GM19099 (cell line): ENCODE data around the gene SLC44A5.

Source experiments
- POLR2A ChIP-seq: IDR thresholded peaks from 3 replicates; pipeline ENCODE4 v1.6.1; 2011; ENCODE audit warnings: low read depth; ENCODE audit not compliant: insufficient read length; ENCODE audit errors: extremely low read depth

The SLC44A5 gene

DNA sequence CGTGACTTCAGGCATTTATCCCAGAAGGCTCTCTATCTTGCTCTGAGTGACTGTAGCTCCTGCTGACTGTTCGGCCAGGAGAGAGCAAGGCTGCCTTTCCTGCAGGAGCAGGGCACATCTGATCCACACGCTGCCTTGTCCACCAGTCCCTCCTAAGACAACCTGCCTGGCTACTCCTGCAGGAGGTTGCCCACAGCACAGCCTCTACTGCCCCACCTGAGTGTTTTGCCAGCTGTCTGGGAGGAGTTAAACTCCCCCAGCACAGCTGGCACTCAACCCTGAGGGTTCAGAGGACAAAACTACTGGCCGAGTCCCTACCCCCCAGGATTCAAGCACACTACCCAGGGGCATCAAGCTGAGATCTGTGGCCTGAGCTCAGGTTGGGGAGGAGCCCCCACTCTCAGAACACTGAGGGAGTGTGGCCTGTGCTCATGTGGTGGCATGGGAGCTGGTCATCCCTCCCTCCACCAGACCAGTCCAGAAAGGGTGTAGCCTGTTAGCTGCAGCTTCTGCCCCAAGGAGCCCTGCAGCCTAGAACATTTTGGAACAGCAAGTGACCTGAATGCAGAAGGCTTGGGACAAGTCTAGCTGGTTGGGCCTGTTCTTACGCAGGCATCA is 237.3 kb downstream of the SLC44A5 start:
- TF ChIP-seq POLR2A, result no peak

DNA sequence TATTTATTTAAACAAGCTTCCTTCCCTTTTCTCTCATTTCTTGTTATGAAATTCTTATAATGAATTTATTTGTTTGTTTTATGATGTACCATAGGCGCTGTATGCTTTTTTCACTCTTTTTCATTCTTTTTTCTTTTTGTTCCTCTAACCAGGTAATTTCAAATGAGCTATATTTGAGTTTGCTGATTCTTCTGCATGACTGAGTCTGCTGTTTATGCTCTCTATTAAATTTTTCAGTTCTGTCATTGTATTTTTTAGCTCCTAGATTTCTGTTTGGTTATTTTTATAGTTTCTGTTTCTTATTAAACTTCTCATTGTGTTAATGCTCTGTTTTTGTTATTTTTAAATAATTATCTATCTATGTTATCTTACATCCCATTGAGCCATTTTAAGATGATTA is 244.3 kb downstream of the SLC44A5 start:
- TF ChIP-seq POLR2A, result no peak

DNA sequence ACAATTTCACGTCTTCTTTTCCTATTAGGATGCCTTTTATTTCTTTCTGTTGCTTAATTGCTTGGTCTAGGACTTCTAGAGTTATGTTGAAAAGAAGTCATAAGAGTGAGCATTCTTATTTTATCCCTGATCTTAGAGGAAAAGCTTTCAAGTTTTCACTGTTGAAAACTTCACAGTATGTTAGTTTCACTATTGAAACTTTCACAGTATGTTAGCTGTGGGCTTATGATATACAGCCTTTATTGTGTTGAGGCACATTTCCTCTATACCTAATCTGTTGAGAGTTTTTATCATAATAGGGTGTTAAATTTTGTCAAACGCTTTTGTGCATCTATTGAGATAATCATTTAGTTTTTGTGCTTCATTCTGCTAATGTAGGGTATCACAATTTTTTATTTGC is 249.7 kb downstream of the SLC44A5 start:
- no peak for TF ChIP-seq POLR2A

DNA sequence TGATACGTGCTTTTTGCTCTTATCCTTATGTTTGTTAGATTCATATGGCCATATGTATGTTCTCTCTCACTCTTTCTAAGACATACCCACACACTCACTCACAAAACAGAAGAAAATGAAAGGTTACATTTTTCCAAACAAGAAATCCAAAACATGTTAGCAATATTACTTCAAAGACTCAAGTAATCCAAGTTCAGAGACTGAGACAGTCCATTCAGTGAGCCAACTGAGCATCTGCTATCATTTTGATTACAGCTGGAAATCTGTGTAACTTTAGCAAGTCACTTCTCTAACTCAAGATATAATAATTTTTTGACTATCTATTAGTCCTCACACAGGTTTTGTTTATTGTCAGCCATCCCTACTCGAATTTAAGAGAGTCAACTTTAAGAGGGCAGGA is 257.9 kb downstream of the SLC44A5 start:
- TF ChIP-seq POLR2A, result no peak

DNA sequence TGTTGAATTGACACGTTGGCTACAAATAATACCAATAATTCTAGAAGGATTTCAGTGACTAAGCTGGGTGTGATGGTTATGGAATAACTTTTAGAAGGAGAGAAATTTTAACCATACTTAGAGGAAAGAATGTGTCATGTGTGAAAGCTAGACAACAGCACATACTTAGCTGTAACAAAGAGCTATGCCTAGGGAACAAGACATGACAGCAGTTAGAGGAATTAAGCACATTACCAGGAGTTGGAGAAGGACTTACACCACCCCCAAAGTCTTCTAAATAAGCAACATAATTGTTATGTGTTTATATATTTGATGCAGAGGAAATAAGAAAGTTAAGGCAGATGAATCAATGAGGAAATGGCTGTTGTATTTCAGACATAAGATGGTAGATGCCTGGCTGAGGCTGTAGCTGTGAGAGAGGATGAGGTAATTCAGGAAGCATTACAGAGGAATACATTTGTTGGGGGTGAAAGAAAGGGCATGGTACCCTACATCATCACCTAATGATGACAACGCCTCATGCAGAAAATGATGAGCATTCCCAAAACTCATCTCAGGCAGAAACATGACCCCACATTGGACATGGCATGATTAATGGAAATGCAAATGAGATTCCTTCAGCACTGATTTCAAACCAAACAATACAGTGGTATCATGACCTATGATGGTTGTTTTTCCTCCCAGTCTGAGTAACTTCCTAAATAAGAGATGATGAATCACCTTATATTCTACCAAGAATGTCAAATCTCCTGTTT is 265.2 kb downstream of the SLC44A5 start:
- TF ChIP-seq POLR2A, result no peak

DNA sequence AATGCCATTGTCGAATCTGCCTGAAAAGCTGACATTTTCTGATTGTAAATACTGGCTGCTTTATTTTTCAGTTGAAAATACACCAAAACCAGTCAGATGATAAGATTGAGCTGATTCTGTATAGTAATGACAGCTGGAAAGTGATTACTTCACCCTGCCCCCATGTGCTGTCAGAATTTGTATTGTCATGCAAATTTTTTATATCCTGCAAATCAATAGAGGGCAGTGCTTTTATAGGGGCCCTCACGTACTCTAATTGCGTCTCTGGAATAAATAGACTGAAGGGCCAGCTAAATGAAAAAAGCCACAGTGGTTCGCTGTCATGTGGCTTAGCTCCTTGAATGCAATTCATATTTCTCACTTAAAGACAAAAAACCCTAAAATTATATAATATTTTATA is 268.1 kb downstream of the SLC44A5 start:
- no peak for TF ChIP-seq POLR2A

DNA sequence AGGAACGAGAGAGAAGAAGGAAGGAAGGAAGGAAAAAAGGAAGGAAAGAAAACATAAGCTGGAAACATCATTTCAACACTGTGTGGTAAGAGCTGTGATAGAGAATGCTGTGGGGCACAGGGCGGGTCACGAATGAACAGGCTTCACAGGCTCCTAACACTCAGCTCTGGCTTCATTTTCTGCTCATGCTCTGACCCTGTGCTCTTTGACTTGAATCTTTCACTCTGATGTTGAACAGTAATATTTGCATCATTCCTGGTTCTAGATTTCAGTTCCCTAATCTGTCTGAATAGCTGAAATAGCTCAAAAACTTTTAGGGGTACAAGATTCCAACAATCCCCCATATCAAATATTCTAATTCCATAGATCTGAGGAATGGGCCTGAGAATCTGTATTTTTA is 269.4 kb downstream of the SLC44A5 start:
- no peak for TF ChIP-seq POLR2A

DNA sequence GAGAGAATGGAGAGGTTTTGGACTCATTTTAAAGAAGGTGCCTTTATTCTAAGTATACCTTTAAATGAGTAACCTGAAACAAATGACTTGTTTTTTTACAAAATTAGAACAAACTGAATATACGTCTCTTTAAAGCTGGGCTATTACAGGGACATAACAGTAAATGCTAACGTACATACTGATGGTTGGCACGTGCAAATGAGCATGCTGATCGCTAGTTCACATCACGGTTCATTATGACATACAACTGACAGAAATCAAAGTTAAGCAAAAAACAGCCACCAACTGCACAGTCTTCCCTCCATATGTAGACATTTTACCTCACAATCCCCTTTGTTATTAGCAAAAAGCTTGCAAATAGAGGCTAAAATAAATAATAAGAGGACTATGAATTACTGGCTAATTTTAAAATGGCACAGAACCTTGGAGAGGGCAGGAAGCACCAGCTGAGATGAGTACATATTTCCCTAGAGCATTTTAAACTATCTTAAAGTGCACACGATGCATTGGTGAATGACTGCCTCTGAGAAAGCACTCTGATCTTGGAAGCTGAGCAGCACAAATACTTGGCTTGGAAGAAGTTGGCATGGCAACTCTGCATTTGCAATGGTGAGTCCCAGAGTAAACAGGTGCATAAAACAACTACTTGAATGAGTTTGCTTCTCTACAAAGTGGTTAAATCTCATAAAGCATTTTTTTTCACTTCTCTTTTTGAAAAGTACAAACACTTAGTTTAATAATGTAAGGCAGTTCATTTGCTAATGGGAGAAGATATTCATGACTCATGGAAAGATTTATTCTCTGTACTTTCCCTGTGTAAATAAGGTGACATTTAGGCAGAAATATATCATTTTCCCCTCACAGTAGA is 272.1 kb downstream of the SLC44A5 start:
- no peak for TF ChIP-seq POLR2A

DNA sequence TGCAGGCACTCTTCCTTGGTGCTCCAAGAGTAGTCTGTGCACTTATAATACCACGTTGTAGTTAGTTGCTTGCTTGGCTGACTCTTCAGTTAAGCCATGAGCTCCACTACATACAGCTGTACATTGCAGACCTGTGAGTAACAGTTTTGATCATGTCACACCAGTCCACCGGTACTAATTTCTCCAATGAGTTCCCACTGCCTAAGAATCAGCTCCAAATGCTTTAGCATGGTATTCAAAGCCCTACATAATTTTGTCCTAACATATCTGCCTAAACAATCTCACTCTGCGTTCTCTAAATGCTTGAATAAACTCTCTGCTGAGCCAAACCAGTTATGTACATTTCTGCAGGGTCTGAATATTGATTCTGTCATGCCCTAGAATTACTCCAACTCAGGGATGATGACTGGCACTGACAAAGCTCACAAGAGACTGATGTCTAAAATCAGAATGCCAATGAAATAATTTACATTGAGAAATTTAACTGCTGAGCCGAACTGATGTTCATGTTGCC is 276.0 kb downstream of the SLC44A5 start:
- no peak for TF ChIP-seq POLR2A

DNA sequence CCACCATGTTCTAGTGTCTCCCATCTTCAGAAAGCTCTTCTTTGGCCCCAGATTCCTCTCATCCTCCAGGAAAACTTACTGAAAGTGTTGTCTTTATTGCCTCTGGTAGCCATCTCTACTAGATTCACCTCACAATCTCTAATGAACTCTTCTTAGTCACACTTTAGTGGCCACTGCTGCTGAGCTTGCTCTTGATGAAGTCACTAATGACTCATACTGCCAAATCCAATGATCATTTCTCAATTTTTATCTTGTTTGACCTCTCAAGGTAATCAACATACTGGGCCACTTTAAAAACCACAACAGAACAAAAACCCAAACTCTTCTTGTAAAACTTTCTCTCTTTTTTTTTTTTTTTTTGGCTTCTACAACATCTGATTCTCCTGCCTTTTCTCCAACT is 280.3 kb downstream of the SLC44A5 start:
- TF ChIP-seq POLR2A, result no peak

DNA sequence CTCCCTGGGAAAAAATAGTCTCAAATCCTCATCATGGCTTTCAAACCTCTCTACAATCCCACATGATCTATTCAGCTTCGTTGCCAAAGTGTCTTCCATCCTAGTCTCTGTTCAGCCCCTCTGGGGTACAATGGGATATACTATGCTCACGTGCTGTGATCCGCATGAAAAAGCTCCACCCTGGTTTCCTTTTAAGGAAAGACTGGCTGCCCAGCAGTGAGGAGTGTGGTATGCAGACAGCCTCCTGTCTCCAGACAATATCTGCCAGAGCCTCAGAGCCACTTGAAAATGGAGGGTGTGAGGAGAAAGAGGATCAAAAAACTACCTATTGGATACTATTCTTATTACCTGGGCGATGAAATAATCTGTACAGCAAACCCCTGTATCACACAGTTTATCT is 282.2 kb downstream of the SLC44A5 start:
- TF ChIP-seq POLR2A, result no peak

DNA sequence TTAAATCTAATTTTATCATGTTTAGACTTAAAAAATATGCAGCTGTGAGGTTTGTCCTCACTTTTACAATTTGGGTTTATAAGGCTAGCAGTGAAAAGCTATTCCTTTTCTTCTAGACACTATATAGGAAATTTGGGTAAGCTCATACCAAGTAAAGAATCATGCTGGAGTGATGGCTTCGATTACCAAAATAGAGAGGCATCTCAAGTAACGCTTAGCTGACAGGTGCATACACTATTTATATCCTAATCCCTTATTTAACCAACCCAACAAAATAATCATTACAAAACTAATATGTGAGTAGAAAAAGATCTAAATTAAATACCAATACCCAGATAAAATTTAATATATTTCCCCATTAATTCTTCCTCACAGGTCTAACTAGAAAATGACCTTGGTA is 283.5 kb downstream of the SLC44A5 start:
- TF ChIP-seq POLR2A, result no peak

DNA sequence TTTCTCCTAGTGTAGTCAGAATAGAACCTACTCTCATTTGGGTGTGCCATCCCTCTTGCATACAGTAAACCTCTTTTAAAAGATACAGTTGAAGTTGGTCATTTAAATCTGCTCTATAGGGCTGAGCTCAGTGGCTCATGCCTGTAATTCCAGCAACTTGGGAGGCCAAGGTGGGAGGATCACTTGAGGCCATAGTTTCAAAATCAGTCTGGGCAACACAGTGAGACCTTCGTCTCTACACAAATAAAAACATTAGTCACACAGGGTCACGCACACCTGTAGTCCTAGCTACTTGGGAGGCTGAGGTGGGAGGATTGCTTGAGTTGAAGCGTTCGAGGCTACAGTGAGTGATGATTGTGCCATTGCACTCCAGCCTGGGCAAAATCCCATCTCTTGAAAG is 292.9 kb downstream of the SLC44A5 start:
- TF ChIP-seq POLR2A, result no peak

DNA sequence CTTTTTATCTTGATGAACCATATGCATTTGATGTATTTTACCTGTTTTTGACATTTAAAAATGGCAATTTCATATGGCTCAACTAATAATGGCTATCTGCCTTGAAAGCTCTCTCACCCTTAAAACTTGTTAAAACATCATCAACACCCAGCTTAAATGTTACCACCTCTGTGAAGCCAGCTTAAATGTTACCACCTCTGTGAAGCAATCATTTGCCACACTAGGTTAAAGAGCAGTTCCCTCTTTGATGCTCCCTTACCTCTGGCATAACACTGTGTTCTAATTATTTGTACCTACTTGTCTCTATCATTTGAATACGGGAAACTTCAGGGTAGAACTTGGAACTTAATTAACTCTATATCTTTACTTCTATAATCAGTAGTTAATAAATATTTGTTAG is 294.7 kb downstream of the SLC44A5 start:
- no peak for TF ChIP-seq POLR2A

DNA sequence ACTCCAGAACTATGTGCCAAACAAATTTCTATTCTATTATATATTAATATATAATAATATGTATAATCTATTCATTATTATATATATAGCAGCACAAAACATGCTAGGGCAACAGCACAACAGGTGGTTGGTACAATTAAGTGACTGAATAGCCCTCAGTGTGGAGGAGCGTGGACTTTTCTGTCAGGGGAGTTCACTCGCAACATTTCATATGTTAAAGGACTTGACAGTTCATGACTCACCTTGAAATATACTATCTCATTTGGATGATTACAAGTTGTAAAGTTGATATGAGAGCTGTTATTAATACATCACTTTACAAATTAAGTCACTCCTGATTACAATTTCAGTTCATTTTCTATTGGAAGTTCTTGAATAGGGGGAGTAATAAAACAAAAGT is 298.3 kb downstream of the SLC44A5 start:
- TF ChIP-seq POLR2A, result no peak
